Endothelial cell of hepatic sinusoid (primary cell): ENCODE data around the gene DIAPH3.

ENCODE experiments used
- in situ Hi-C: cut with HindIII; loops from 2 replicates; pipeline ENCODE4 v1.10.0; 2017; ENCODE audit warnings: low sequenced_read_pairs

Gene DIAPH3

DNA sequence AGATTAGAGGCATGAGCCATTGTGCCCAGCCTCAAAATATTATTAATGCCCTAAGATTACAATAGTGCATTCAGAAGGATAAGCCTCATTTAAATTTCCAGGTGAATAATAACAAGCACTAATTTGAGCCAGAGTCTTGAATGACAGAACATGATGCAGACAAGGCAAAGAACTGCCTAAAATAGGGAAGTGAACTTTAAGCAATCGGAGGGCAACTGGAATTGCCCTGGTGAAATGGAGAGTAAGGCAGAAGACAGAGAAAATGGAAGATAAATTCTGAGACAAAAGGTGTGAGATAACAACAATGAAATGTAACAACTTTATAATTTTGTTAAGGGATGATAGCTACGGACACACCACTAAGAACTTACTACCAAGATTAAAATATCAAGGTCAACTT is 199.9 kb downstream of the DIAPH3 start:
- in situ Hi-C loops, result no loop called here

DNA sequence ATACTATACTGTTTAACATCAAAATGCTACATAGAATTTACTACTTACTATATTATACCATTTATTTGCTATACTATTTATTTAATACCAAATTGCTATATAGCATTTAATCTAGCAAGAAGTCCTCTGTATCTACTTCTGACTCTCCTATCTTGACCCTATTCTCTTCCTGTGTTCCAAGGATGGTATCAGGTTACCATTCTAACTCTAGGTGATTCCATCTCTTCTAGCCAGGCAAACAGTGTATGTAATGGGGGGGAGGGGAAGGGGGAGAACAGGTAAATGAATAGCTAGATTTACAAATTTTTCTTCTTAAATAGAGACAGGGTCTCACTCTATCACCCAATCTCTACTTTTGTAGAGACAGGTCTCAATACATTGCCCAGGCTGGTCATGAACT is 200.3 kb downstream of the DIAPH3 start:
- in situ Hi-C loops, result no loop called here

DNA sequence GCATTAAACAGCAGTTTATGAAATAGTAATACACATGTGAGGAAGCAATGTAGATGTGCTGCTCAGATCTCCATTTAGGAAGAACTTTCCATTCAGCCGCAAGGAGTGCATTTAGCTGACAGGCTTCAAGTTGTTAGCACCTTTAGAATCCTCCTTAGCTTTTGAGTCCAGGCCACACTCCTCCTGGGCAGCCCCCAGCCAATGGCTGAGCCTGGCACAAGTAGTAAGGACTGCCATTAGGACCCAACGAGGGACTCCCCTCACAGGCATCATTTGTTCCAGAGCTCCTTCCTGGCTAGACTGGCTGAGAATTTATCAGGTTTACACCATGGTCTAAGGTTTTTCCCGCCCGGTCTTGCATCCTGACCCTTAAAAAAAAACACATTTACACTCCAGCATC is 201.4 kb downstream of the DIAPH3 start:
- in situ Hi-C loops, result no loop called here

DNA sequence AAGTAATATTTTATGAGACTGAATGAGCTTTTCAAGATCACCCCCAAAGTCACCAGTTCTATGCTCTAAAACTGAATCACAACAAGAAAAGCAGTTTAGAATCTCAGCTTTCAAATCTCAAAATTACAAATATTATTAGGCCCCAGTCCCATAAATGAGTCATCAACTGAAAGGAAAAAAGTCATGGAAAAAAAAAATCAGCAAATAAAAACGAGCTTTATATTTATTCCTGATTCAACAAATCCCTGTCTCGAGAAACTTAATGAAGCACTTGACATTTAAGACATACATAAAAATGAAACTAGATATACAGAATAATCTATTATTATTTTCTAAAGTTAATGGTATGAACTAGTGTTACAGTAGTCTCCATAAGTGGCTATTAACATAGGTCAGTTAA is 203.0 kb downstream of the DIAPH3 start:
- in situ Hi-C loops, result no loop called here

DNA sequence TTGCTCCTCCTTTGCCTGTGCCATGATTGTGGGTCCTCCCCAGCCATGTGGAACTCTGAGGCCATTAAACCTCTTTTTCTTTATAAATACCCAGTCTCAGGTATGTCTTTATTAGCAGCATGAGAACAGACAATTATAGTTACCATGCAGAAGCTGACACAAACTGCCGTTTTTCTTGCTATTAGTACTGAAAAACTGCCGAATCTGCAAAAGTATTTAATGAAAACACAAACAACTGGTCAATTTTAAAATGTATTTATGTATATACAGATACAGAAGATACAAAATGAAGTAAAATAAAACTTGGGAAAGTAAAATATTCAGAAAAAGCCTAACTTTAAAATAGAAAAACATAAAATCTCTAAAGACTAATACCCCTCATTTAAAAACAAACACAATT is 206.3 kb downstream of the DIAPH3 start:
- in situ Hi-C loops, result no loop called here

DNA sequence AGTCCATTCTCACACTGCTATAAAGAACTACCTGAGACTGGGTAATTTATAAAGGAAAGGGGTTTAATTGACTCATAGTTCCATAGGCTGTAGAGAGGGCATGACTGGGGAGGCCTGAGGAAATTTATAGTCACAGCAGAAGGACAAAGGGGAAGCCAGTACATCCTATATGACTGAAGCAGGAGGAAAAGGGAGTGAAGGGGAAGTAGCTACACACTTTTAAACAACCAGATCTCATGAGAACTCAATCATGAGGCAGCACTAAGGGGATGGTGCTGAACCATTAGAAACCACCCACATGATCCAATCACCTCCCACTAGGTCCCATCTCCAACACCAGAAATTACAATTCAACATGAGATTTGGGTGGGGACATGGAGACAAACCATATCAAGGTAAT is 209.1 kb downstream of the DIAPH3 start:
- in situ Hi-C loops, result no loop called here

DNA sequence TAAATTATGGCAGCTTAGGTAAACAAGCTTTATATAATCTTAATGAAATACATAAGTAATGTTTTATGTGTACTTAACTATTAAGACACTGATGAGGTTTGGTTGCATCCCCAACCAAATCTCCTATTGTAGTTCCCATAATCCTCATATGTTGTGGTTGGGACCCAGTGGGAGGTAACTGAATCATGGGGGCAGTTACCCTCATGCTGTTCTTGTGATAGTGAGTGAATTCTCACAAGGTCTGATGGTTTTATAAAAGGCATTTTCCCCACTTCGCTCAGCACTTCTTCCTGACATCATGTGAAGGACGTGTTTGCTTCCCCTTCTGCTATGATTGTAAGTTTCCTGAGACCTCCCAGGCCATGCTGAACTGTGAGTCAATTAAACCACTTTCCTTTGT is 212.7 kb downstream of the DIAPH3 start:
- in situ Hi-C loops, result no loop called here

DNA sequence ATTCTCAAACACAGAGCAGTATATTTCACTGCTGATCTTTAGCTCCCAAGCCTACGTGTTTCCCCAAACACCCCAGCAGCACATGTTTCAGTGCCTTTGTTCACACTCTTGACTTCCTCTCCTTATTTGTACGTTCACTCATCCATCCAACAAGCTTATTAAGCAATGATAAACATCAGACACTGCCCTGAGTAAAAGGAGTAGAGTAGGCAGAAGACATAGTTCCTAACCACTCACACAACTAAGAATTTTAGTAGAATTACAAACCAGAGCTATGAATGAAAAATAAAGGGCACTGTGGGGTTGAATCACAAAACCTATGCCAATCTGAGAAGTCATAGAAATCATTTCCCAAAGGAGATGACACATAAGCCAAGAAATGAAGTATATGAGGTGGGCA is 213.5 kb downstream of the DIAPH3 start:
- in situ Hi-C loops, result no loop called here

DNA sequence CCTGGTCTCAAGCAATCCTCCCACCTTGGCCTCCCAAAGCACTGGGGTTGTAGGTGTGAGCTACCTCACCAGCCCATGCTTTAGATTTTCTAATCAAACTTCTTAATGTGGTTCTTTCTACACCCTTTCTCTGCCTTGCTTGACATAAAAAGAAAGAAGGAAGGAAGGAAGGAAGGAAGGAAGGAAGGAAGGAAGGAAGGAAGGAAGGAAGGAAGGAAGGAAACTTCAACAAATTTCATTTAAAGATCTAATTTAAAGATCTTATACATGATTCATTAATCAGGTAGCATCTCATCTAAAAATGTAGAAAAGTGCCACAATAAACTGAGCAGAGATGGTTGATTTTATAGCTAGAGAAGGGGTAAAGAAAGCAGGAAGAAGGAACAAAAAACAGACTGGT is 215.0 kb downstream of the DIAPH3 start:
- in situ Hi-C loops, result no loop called here

DNA sequence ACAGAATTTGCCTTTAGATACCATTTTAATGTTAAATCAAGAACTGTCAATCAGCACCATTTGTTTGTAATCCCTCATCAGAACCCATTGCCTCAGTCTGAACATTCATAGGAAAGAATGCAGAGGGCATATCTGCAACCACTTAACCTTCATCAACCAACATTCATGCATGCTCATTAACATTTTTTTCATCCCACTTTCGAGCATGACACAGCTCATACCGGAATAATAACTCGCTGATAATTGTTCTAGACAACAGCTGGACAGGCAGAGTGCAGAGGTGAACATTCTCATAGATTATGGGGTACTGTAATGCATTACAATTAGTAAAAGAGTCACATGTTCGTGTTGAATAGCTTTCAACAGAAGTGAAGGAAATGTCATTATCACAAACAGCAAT is 216.8 kb downstream of the DIAPH3 start:
- in situ Hi-C loops, result no loop called here

DNA sequence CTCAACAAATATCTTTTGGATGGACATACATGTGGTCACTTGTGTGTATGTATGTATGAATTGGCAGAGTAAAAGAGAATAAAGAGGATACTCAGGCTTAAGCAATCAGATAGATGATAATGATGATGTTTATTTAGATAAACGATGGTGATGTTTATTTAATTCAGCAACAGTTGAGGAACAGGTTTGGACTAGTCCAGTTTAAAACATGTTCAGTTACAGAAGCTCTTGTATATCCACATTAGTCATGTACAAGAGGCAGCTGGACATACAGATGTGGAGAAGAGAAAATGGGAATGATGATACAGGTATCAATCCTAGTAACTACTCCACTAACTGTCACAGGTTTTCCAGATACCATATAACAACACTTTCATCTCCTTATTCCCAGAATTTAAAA is 232.1 kb downstream of the DIAPH3 start:
- in situ Hi-C loops, result no loop called here

DNA sequence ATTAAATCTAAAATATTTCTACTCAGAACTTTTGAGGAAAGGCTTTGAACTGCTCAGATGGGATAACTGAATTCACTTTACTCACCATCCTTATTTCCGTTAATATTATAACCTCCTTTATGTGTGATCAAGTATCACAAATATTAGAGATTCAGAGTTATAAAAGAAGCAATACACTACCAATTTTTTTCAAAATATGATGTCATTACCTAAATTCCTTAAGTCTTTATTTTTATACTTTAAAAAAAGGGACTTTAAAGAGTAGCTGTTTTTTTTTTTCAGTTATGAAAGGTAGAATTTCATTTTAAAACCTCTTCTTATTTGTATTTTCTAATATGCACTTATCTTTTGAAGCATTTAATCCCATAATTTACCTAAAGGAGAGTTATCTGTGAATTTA is 239.5 kb downstream of the DIAPH3 start:
- in situ Hi-C loops, result no loop called here

DNA sequence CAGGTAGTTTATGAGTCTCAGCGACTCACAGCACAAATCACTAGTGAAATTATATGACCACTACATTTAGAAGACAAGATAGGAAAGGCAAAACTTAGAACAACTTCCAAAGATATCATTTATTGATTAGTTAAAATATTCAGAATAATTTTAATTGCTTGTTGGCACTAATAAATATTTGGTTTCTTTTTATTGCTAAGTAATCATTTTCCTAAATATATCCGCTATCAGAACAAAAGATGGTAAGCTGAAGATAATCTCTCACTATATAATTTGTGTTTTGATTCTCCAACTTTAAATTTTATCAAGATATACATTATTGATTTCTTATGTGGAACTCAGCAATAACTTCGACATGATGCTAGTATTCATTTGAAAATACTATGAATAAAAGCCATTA is 248.5 kb downstream of the DIAPH3 start:
- in situ Hi-C loops, result no loop called here

DNA sequence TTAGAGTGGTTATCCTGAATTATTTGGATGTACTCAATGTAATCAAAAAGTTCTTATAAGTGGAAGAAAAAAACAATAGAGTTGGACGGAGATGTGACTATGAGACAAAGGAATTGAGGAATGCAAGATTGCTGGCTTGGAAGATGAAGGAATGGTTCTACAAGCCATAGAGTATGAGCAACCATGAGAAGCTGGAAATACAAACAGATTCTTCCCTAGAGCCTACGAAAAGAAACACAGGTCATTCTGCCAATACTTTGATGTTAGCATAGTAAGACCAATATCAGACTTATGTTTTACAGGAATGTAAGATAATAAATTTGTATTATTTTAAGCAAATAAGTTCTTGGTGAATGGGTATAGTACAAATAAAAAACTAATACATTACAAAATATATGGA is 249.2 kb downstream of the DIAPH3 start:
- in situ Hi-C loops, result no loop called here

DNA sequence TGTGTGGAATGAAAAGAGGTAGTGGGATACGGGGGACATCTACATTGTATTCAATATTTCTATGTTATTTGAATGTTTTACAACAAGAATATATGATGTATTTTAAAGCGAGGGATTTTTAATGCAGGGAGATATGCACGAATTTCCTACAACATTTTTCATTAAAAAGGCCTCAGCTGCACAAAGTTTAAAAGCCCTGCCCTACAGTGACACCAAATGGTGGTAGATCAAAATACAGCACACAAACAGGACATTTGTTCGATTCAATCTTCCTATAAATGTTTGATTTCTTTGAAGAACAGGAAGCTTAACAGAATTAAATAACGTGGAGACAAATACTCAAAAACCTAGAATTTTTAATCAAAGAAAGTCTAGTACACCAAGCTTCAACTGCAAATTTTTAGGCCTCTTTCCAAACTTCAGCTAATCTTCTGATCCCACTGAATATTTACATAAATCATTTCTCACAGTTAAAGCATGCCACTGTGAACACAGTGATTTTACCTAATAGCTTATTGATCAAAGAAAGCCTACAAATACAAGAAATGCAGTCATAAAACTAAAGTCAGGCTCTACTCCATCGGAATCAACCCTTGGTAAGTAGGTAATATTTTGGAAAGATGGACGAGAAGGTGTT is 257.2 kb downstream of the DIAPH3 start:
- in situ Hi-C loops, result no loop called here

DNA sequence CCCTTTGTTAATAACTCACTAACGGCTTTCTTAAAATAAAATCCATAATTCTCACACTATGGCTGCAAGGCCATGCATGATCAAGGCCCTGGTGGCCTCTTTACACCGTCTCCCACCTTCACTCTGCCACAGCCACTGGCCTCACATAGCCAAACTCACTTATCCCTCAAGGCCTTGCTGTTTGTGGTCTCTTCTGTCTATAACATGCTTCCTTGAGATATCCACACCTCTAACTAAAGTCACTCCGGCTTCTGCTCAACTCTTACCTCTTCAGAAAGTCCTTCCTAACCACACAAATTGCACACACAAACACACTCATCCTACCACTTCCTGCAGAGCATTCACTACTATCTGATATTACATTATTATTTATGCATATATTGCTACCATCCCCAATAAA is 262.5 kb downstream of the DIAPH3 start:
- in situ Hi-C loops, result no loop called here

DNA sequence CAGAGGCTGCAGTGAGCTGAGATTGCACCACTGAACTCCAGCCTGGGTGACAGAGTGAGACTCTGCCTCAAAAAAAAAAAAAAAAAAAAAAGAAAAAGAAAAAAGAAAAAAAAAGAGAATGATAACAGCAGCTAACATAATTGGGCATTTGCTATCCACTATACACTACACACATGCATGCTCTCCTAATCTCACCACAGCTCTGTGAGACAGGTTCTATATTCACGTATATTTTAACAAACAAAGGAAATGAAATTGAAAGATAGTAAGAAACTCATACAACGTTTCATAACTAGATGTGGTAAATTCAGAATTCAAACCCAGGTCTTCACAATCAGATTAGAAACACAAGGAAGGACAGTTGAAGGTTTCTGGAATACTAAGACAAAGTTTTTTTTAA is 265.7 kb downstream of the DIAPH3 start:
- in situ Hi-C loops, result no loop called here

DNA sequence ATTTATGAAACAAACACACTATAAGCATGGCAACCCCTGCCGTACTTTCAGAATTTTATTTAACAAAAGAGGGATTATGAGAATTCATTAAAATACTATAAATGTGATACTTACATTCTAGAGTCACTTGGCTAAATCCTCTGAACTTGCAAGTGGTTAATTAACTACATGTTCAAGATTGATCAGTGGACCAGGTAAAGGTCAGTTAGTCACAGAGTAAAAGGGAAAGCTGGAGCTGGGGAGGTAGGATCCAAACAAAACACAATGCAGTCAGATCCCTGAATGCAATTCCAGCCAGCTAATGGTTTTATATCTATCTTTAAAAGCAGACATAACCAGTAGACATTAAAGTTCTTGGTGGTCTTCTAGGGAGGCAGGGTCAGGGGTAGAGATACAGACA is 270.5 kb downstream of the DIAPH3 start:
- in situ Hi-C loops, result no loop called here

DNA sequence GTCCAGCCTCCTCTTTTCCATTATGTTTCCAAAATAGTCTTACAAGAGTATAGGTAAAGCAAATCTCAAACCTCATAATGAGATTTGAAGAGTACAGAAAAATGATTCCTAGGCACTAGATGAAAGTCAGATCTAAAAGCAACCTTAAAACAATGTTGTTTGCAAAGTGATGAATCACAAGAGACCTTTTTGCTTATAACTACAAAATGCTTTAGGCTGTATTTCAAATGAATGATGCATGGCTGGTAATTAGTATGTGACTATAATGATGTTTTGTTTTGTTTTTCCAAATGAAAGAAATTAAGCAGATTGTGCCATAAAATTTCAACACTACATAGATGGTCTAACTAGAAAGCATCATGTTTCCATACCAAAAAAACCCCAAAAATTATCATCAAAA is 272.7 kb downstream of the DIAPH3 start:
- in situ Hi-C loops, result no loop called here

DNA sequence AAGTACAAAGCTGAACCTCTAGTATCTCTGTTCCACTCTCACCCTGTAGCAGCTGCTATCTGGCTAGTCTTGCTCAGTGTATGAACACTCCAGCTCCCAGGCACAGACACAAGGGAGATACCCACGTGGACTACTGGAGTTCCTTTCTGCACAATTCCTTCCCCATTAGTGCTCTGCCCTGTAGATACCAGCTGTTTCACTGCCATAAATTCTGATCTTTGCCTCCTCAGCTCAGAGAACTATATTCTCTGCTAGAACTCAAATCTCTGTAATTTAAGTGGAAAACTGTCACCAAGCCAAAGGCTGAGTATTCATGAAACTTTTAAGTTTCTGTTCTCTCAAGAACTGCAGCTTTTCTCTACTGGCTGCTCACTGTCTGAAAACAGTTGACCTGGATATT is 273.7 kb downstream of the DIAPH3 start:
- in situ Hi-C loops, result no loop called here

DNA sequence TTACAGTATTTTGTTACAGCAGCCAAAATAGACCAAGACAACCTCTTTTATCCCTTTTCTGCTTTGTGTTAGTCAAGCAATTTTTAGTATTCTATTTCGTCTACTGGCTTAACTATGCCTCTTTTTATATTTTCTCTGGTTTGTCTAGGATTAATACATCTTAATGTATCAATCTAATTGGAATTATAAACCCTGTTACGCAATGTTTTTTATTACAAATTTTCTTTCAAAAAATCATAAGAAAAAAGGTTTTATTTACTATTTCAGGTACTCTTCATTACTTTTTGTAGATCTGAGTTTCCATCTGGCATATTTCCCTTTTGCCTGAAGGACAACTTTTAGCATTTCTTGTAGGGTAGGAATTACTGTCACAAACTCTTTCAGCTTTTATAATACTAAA is 275.3 kb downstream of the DIAPH3 start:
- in situ Hi-C loops, result no loop called here

DNA sequence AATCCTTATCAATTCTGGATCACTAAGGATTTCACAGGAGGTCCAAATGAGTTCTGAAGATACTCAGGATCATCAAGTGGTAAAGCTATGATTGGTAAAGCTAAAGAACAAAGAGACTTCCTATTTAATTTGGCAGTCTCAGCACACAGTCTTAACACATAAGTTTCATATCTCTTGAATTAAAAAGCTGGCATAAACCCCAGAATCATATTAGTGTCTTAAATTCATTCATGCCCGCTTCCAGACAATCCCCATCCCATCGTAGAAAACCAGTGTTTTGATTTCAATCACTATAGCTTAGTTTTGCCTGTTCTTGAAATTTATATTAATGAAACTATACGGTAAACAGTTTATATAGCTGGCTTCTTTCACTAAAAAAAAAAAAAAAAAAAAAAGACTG is 278.7 kb downstream of the DIAPH3 start:
- in situ Hi-C loops, result no loop called here

DNA sequence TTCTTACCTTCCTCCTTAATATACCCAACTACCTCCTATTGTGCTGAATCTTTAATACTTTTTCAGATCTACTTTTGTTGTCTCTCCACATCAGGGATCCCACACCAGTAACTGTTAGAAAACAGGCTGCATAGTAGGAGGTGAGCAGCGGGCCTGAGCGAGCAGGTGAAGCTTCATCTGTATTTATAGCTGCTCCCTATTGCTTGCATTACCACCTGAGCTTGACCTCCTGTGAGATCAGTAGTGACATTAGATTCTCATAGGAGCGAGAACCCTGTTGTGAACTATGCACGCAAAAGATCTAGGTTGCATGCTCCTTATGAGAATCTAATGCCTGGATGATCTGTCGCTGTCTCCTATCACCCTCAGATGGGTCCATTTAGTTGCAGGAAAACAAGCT is 279.8 kb downstream of the DIAPH3 start:
- in situ Hi-C loops, result no loop called here

DNA sequence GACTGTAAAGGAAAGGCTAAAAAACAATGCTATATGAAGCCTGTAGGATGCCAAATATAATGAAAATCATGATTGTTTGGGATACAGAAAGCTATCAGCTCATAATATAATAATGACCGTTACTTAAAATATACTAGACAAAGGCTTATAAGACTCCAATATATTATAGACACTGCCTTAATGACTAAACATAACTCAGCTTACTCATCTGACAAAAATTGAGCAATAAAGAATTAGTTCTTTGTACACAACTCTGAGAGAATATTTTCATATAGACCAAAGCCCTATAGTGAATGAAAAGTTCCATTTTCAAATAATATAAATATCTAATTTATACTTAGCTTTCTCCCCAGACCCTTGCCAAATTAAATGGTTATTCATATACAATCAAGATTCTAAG is 283.3 kb downstream of the DIAPH3 start:
- in situ Hi-C loops, result no loop called here
